Progenitor cell of endocrine pancreas (in vitro differentiated cells): ENCODE results near the gene CSF2. TPM values are rescaled to one million over a fixed set of nuclear protein-coding genes. Genes with fewer than 3 reads are reported as not detected.

Experiments
- DNase-seq: peaks from one replicate; pipeline ENCODE4 v3.0.0; 2021; ENCODE audit warnings: low spot score; ENCODE audit not compliant: unreplicated experiment
- H3K27ac Mint-ChIP-seq: 2 replicates; pipeline ENCODE4 v1.8.0; 2021; ENCODE audit warnings: mild to moderate bottlenecking, moderate library complexity, mixed read lengths
- H3K27me3 Mint-ChIP-seq: 2 replicates; pipeline ENCODE4 v1.8.0; 2021; ENCODE audit warnings: mixed read lengths
- H3K36me3 Mint-ChIP-seq: 2 replicates; pipeline ENCODE4 v1.8.0; 2022; ENCODE audit warnings: mixed read lengths; ENCODE audit not compliant: insufficient read depth
- H3K4me1 Mint-ChIP-seq: 2 replicates; pipeline ENCODE4 v1.8.0; 2021; ENCODE audit warnings: low read depth, mixed read lengths
- H3K4me3 Mint-ChIP-seq: 2 replicates; pipeline ENCODE4 v1.8.0; 2021; ENCODE audit warnings: low read depth, mild to moderate bottlenecking, moderate library complexity, mixed read lengths
- H3K9me3 Mint-ChIP-seq: 2 replicates; pipeline ENCODE4 v1.8.0; 2021; ENCODE audit warnings: low read depth, mixed read lengths
- total RNA-seq: library from RNA; stranded (reverse); gene quantifications from 2 replicates; pipeline ENCODE4 v1.2.1, GENCODE V29; 2021
- TF ChIP-seq, protein P1 (sequence below): fragments of 200-600 bp; sonication (generic); IDR thresholded peaks from one replicate; pipeline ENCODE4 v1.5.0; 2021; ENCODE audit warnings: antibody characterized with exemption, mild to moderate bottlenecking; ENCODE audit not compliant: unreplicated experiment

CSF2 gene
- total RNA-seq, 1 donor from 2014 or later = not detected

DNA sequence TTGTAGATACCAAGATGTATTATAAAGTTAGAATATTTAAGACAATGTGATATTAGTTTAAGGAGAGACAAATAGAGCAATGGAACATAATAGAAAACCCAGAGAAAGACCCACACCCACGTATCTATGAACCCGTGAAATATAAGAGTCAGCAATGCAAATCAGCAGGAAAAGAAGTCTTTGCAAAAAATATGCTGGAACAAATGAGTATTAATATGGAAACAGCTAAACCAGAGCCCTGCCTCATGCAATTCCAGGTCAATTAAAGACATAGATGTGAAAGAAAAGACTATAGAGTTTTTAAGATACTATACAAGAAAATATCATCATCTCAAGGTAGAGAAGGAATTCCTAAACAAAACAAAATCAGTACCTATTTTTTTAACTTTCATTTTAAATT lies 36.2 kb upstream of the CSF2 start:
- Mint-ChIP-seq H3K4me3 (no peak overlapping the region), H3K9me3 (peaks cover 4% of the 10 kb centered on the region), H3K27ac (no peak overlapping the region), H3K36me3 (no peaks in the 10 kb centered on the region), H3K4me1 (no peaks in the 10 kb centered on the region), H3K27me3 (peaks cover 32% of the 10 kb centered on the region)
- DNase-seq = no peak
- TF ChIP-seq, protein P1, sequence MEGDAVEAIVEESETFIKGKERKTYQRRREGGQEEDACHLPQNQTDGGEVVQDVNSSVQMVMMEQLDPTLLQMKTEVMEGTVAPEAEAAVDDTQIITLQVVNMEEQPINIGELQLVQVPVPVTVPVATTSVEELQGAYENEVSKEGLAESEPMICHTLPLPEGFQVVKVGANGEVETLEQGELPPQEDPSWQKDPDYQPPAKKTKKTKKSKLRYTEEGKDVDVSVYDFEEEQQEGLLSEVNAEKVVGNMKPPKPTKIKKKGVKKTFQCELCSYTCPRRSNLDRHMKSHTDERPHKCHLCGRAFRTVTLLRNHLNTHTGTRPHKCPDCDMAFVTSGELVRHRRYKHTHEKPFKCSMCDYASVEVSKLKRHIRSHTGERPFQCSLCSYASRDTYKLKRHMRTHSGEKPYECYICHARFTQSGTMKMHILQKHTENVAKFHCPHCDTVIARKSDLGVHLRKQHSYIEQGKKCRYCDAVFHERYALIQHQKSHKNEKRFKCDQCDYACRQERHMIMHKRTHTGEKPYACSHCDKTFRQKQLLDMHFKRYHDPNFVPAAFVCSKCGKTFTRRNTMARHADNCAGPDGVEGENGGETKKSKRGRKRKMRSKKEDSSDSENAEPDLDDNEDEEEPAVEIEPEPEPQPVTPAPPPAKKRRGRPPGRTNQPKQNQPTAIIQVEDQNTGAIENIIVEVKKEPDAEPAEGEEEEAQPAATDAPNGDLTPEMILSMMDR = no peak

DNA sequence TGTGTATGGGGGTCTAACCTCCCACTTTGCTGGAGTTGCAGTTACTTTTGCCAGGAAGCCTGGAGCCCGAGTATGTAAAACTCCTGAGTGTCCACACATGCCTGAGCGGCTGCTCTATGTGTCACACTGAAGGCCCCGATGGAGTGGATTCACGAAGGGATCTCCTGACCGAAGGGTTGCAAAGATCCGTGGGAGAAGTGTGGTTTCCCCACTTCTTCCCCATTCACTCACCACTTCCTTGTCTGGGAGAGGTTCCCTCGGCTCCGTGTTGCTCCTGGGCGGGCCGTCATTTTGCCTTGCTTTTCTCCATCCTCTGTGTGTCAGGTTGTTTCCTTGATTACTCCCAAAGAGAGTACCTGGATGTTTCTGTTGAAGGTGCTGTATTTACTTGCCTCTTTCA lies 29.4 kb upstream of the CSF2 start:
- Mint-ChIP-seq H3K4me1 (no peaks in the 10 kb centered on the region), H3K9me3 (no peaks in the 10 kb centered on the region), H3K27ac (no peak overlapping the region), H3K27me3 (peaks cover 18% of the 10 kb centered on the region), H3K36me3 (no peaks in the 10 kb centered on the region), H3K4me3 (no peak overlapping the region)
- no peak for DNase-seq
- TF ChIP-seq, protein P1 = no peak

DNA sequence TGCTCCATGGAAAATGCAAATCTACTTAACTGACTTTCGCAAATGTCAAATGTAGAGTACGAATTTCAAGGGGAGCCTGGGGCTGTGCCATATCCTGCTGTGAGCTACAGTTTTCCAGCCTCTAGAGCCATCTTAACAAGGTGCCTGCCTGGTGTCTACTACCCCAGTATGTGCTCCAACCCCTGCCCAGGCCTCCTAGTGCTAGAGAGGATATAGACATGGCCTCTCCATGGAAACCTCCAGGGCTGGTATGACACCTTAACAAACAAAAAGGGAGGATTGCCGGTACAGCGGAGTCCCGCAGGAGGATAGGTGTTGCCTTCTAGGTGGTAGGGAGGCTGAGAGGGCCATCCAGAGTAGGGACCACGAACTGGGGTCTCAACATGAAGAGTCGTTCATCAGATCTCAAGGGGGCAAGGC lies 26.7 kb upstream of the CSF2 start:
- H3K27me3 Mint-ChIP-seq = peaks cover 7% of the 10 kb centered on the region
- H3K36me3 Mint-ChIP-seq = no peaks in the 10 kb centered on the region
- no peak overlapping the region for H3K27ac Mint-ChIP-seq
- H3K4me3 Mint-ChIP-seq = no peak overlapping the region
- DNase-seq = no peak
- TF ChIP-seq, protein P1 = no peak
- no peaks in the 10 kb centered on the region for H3K4me1 Mint-ChIP-seq
- H3K9me3 Mint-ChIP-seq = no peaks in the 10 kb centered on the region

DNA sequence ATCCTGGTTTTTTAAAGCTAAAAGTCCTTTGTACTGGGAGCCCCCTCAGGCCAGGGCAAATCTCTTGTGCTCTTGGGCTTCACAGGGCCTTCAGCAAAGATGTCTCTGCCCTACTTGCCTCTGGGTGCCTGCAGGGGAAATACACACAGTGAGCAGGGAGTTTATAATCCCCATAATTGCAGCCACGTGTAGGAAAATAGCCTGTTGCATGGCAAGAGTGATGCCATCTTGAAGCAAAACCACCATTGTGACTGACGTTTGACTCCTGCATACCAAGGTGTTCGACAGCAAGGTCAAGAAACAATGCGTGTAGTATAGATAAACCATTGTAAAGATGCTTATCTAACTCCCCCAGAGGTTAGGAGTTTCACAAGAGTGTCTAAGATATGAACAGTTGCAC lies 24.5 kb upstream of the CSF2 start:
- Mint-ChIP-seq H3K27ac (no peak overlapping the region), H3K9me3 (no peaks in the 10 kb centered on the region), H3K27me3 (peaks cover 6% of the 10 kb centered on the region), H3K4me3 (no peak overlapping the region), H3K4me1 (no peaks in the 10 kb centered on the region), H3K36me3 (no peaks in the 10 kb centered on the region)
- DNase-seq = no peak
- TF ChIP-seq, protein P1 = no peak

DNA sequence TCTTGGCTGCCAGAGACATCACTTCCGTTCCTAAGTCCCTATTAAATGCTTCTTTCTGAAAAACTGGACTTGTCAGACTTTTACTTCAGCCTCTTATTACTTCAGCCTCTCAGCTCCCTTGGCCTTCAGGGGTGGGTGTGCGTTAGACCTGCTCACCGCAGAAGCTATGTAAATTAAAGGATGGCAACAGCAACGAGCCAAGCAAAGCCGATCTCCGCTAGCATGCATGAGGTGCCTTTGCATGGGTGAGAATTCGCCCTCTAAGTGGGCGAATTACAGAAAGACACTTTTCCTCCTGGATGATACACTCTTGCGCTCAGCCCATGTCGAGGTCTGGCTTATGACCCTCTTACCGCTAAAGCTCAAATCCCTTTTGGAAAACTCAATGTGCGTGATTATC lies 24.0 kb upstream of the CSF2 start:
- no peak overlapping the region for H3K4me3 Mint-ChIP-seq
- no peaks in the 10 kb centered on the region for H3K4me1 Mint-ChIP-seq
- no peaks in the 10 kb centered on the region for H3K9me3 Mint-ChIP-seq
- no peaks in the 10 kb centered on the region for H3K36me3 Mint-ChIP-seq
- no peak overlapping the region for H3K27ac Mint-ChIP-seq
- H3K27me3 Mint-ChIP-seq = peaks cover 6% of the 10 kb centered on the region
- TF ChIP-seq, protein P1 = no peak
- no peak for DNase-seq
